ENCODE data around the gene OIT3.

Gene OIT3

DNA sequence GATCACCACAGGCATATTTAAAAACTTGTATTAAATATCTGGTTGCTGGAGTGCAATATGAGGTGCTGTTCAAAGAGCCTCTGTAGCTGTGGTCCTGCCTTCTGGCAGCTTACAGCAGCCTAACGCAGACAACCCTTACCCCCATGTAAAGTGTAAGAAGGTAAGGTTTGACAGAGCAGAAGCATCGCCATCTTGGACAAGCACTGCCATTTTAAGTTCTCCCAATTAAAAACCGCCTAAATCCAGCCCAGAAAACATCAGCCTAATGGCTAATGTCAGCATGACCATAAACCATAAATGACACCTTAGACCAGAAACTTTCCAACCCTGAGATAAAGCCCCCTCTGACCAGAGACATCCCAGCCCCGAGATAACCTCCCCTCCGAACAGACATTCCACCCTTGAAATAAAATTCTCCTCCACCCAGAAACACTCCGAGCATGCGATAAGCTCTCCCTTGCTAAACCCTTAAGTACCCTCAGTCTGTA is 5.3 kb upstream of the OIT3 start:
- Histone ChIP-seq H3K4me1 (ENCODE audit: insufficient read depth, low read length) (no peaks in the 10 kb centered on the region), H2AFZ (ENCODE audit: low read depth, low read length) (no peak overlapping the region), H3K4me3 (ENCODE audit: low read depth in 1 of 2, low read length in 2 of 2) (no peak overlapping the region), H3K36me3 (ENCODE audit: insufficient read depth, low read length) (peaks cover 24% of the 10 kb centered on the region; the same call in 1 of the 2 replicates), H3K27ac (ENCODE audit: low read length) (no peak overlapping the region), H4K20me1 (ENCODE audit: insufficient read depth, low read length) (no peaks in the 10 kb centered on the region), H3K79me2 (ENCODE audit: insufficient read depth, low read length) (no peaks in the 10 kb centered on the region), H3K9me3 (ENCODE audit: insufficient read depth, low read length, severe bottlenecking) (no peaks in the 10 kb centered on the region), H3K27me3 (ENCODE audit: insufficient read depth, low read length, poor library complexity) (no peaks in the 10 kb centered on the region), H3K9ac (ENCODE audit: low read depth, low read length) (no peak overlapping the region), H3K4me2 (ENCODE audit: insufficient read depth, low read length) (no peak overlapping the region)
- TF ChIP-seq EZH2 (IDR thresholded peaks at IDR 0.05; ENCODE audit: borderline replicate concordance, low read depth, low read length, severe bottlenecking), result no peak
- TF ChIP-seq, protein P1, sequence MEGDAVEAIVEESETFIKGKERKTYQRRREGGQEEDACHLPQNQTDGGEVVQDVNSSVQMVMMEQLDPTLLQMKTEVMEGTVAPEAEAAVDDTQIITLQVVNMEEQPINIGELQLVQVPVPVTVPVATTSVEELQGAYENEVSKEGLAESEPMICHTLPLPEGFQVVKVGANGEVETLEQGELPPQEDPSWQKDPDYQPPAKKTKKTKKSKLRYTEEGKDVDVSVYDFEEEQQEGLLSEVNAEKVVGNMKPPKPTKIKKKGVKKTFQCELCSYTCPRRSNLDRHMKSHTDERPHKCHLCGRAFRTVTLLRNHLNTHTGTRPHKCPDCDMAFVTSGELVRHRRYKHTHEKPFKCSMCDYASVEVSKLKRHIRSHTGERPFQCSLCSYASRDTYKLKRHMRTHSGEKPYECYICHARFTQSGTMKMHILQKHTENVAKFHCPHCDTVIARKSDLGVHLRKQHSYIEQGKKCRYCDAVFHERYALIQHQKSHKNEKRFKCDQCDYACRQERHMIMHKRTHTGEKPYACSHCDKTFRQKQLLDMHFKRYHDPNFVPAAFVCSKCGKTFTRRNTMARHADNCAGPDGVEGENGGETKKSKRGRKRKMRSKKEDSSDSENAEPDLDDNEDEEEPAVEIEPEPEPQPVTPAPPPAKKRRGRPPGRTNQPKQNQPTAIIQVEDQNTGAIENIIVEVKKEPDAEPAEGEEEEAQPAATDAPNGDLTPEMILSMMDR (IDR thresholded peaks at IDR 0.05; ENCODE audit: borderline replicate concordance, extremely low read depth, low read length, poor library complexity, severe bottlenecking), result no peak
- no peak for ATAC-seq (ENCODE audit: insufficient read depth, low read depth)
- DNase-seq, result no peak

DNA sequence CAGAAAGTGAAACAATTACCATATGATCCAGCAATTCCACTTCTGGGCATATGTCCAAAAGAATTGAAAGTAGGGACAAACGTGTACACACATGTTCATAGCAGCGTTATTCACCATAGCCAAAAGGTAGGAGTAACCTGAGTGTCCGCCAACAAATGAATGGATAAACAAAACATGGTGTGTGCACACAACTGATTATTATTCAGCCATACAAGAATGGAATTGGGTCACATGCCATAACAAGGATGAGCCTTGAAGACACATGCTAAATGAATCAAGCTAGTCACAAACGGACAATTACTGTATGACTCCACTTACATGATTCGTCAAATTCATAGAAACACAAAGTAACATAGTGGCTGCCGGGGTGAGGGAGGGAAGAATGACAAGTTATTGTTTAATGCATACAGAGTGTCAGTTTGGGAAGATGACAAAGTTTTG is 4.1 kb upstream of the OIT3 start:
- no peak overlapping the region for H3K4me3 ChIP-seq (ENCODE audit: low read depth in 1 of 2, low read length in 2 of 2)
- H4K20me1 ChIP-seq (ENCODE audit: insufficient read depth, low read length), result no peaks in the 10 kb centered on the region
- no peak for ATAC-seq (ENCODE audit: insufficient read depth, low read depth)
- H3K9ac ChIP-seq (ENCODE audit: low read depth, low read length), result no peak overlapping the region
- peaks cover 24% of the 10 kb centered on the region; the same call in 1 of the 2 replicates for H3K36me3 ChIP-seq (ENCODE audit: insufficient read depth, low read length)
- no peaks in the 10 kb centered on the region for H3K9me3 ChIP-seq (ENCODE audit: insufficient read depth, low read length, severe bottlenecking)
- TF ChIP-seq EZH2 (IDR thresholded peaks at IDR 0.05; ENCODE audit: borderline replicate concordance, low read depth, low read length, severe bottlenecking), result no peak
- TF ChIP-seq, protein P1 (IDR thresholded peaks at IDR 0.05; ENCODE audit: borderline replicate concordance, extremely low read depth, low read length, poor library complexity, severe bottlenecking), result no peak
- H2AFZ ChIP-seq (ENCODE audit: low read depth, low read length), result no peak overlapping the region
- H3K4me1 ChIP-seq (ENCODE audit: insufficient read depth, low read length), result no peaks in the 10 kb centered on the region
- no peaks in the 10 kb centered on the region for H3K79me2 ChIP-seq (ENCODE audit: insufficient read depth, low read length)
- no peak overlapping the region for H3K4me2 ChIP-seq (ENCODE audit: insufficient read depth, low read length)
- no peaks in the 10 kb centered on the region for H3K27me3 ChIP-seq (ENCODE audit: insufficient read depth, low read length, poor library complexity)
- DNase-seq, result no peak
- no peak overlapping the region for H3K27ac ChIP-seq (ENCODE audit: low read length)

DNA sequence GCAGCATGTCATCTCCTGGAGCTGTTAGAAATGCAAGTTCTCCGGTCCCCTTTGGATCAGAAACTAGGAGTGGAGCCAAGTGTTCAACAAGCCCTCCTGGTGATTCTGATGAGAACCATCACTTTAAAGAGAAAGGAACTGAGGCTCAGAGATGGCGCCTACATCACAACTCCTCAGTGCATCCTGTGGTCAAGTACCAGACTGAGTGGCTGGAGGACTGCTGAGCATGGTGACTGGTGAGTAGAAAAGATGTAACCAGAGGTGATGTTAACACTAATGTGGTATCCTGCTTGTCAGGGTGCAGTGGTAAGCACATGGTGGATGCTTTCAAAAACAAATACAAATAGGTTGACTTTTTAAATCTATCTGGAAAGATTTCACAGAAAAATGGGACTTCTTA is 3.5 kb upstream of the OIT3 start:
- no peak overlapping the region for H3K4me3 ChIP-seq (ENCODE audit: low read depth in 1 of 2, low read length in 2 of 2)
- DNase-seq, result no peak
- H2AFZ ChIP-seq (ENCODE audit: low read depth, low read length), result no peak overlapping the region
- H3K79me2 ChIP-seq (ENCODE audit: insufficient read depth, low read length), result no peaks in the 10 kb centered on the region
- no peaks in the 10 kb centered on the region for H3K9me3 ChIP-seq (ENCODE audit: insufficient read depth, low read length, severe bottlenecking)
- no peaks in the 10 kb centered on the region for H4K20me1 ChIP-seq (ENCODE audit: insufficient read depth, low read length)
- ATAC-seq (ENCODE audit: insufficient read depth, low read depth), result no peak
- no peak overlapping the region for H3K27ac ChIP-seq (ENCODE audit: low read length)
- H3K9ac ChIP-seq (ENCODE audit: low read depth, low read length), result no peak overlapping the region
- H3K4me2 ChIP-seq (ENCODE audit: insufficient read depth, low read length), result no peak overlapping the region
- H3K36me3 ChIP-seq (ENCODE audit: insufficient read depth, low read length), result peaks cover 21% of the 10 kb centered on the region; the same call in 1 of the 2 replicates
- H3K4me1 ChIP-seq (ENCODE audit: insufficient read depth, low read length), result no peaks in the 10 kb centered on the region
- TF ChIP-seq, protein P1 (IDR thresholded peaks at IDR 0.05; ENCODE audit: borderline replicate concordance, extremely low read depth, low read length, poor library complexity, severe bottlenecking), result no peak
- TF ChIP-seq EZH2 (IDR thresholded peaks at IDR 0.05; ENCODE audit: borderline replicate concordance, low read depth, low read length, severe bottlenecking), result no peak
- no peaks in the 10 kb centered on the region for H3K27me3 ChIP-seq (ENCODE audit: insufficient read depth, low read length, poor library complexity)

All from DND-41 (cell line).